HepG2 (cell line): Measurements from ENCODE around the gene PLIN5. TPM values are rescaled to one million over a fixed set of nuclear protein-coding genes. Genes with fewer than 3 reads are reported as not detected.

Experiments used
- CTCF ChIP-seq: sonication (generic); formaldehyde crosslinking; IDR thresholded peaks from 2 replicates; pipeline ENCODE4 v1.5.0; 2020; ENCODE audit warnings: mild to moderate bottlenecking, missing genetic modification reagents, moderate library complexity
- HOXA7 ChIP-seq: sonication (generic); formaldehyde crosslinking; IDR thresholded peaks from 2 replicates; pipeline ENCODE4 v1.8.1; 2022; ENCODE audit warnings: mild to moderate bottlenecking, missing genetic modification reagents, moderate library complexity
- NR0B2 ChIP-seq: sonication (generic); formaldehyde crosslinking; IDR thresholded peaks from 2 replicates; pipeline ENCODE4 v1.4.0; 2020; ENCODE audit warnings: mild to moderate bottlenecking, missing genetic modification reagents
- POGZ ChIP-seq: sonication (generic); formaldehyde crosslinking; IDR thresholded peaks from 2 replicates; pipeline ENCODE4 v1.4.0; 2020; ENCODE audit warnings: mild to moderate bottlenecking, missing genetic modification reagents
- POLR2G ChIP-seq: fragments of 200-400 bp; formaldehyde crosslinking; IDR thresholded peaks from 2 replicates; pipeline ENCODE4 v1.6.1; 2018; ENCODE audit warnings: mild to moderate bottlenecking, low read depth, low read length, moderate library complexity
- REPIN1 ChIP-seq: sonication (generic); formaldehyde crosslinking; IDR thresholded peaks from 2 replicates; pipeline ENCODE4 v1.8.0; 2022; ENCODE audit warnings: missing genetic modification reagents, low read depth, mild to moderate bottlenecking, borderline replicate concordance
- SNAI1 ChIP-seq: sonication (generic); formaldehyde crosslinking; IDR thresholded peaks from 2 replicates; pipeline ENCODE4 v1.5.0; 2020; ENCODE audit warnings: mild to moderate bottlenecking, missing genetic modification reagents, borderline replicate concordance
- STAG1 ChIP-seq: sonication (generic); formaldehyde crosslinking; IDR thresholded peaks from 2 replicates; pipeline ENCODE4 v1.4.0; 2020; ENCODE audit warnings: missing genetic modification reagents
- TFE3 ChIP-seq: IDR thresholded peaks from 2 replicates; pipeline ENCODE4 v1.6.1; 2016
- XRCC5 ChIP-seq: fragments of 200-400 bp; formaldehyde crosslinking; optimal IDR thresholded peaks from 2 replicates; pipeline ENCODE3; 2017; ENCODE audit warnings: mild to moderate bottlenecking, low read length
- ZC3H4 ChIP-seq: sonication (generic); formaldehyde crosslinking; IDR thresholded peaks from 2 replicates; pipeline ENCODE4 v1.4.0; 2020; ENCODE audit warnings: missing genetic modification reagents, borderline replicate concordance
- ZNF124 ChIP-seq: sonication (generic); formaldehyde crosslinking; IDR thresholded peaks from 2 replicates; pipeline ENCODE4 v1.4.0; 2020; ENCODE audit warnings: missing genetic modification reagents
- ZNF263 ChIP-seq: sonication (generic); formaldehyde crosslinking; IDR thresholded peaks from 2 replicates; pipeline ENCODE4 v1.4.0; 2020; ENCODE audit warnings: missing genetic modification reagents
- ZNF496 ChIP-seq: sonication (generic); formaldehyde crosslinking; IDR thresholded peaks from 2 replicates; pipeline ENCODE4 v1.8.1; 2023; ENCODE audit warnings: mild to moderate bottlenecking, moderate library complexity, missing genetic modification reagents; ENCODE audit not compliant: insufficient replicate concordance
- ZNF574 ChIP-seq: sonication (generic); formaldehyde crosslinking; IDR thresholded peaks from 2 replicates; pipeline ENCODE4 v1.4.0; 2020; ENCODE audit warnings: missing genetic modification reagents
- ZNF670 ChIP-seq: sonication (generic); formaldehyde crosslinking; IDR thresholded peaks from 2 replicates; pipeline ENCODE4 v1.8.0; 2022; ENCODE audit warnings: mild to moderate bottlenecking, missing genetic modification reagents, borderline replicate concordance
- polyA plus RNA-seq, 8 experiments: library from polyadenylated mRNA; depleted of rRNA in 3 of 8; stranded (reverse) in 7 of 8; unstranded in 1 of 8; fragments of >200 nt; fragmentation: Illumina TruSeq in 4 of 8; extraction: Trizol in 4 of 8; gene quantifications; 2 replicates each; pipeline versions ENCODE4 v1.2.1 to v1.2.3, GENCODE V29; 2011 to 2016; ENCODE audit warnings: low read depth in 4 of 8, missing spikeins in 1 of 8, mixed read lengths in 1 of 8; ENCODE audit not compliant: insufficient read depth in 1 of 8
- total RNA-seq, 5 experiments: library from RNA; depleted of rRNA; stranded (reverse); fragments of >200 nt; fragmentation: Illumina TruSeq; extraction: Trizol; gene quantifications; 2 replicates each; pipeline ENCODE4 v1.2.3, GENCODE V29; 2016; ENCODE audit warnings: low read depth in 1 of 5

The PLIN5 gene
- total and polyA plus RNA-seq, 2 of the 13 experiments (the other 11 are each of a cell fraction or from before 2014, with no cell fraction given): 1.8 to 4.8 TPM

- TF ChIP-seq CTCF (CRISPR knock-in tag) (peak; percentile 73), ZC3H4 (CRISPR knock-in tag) (no peak), POLR2G (no peak), HOXA7 (no peak), ZNF574 (CRISPR knock-in tag) (peak; percentile 95), XRCC5 (peak; percentile 50), ZNF124 (CRISPR knock-in tag) (no peak), NR0B2 (CRISPR knock-in tag) (no peak), REPIN1 (no peak), POGZ (CRISPR knock-in tag) (no peak), ZNF496 (CRISPR knock-in tag) (no peak), ZNF670 (CRISPR knock-in tag) (no peak), SNAI1 (CRISPR knock-in tag) (no peak), TFE3 (CRISPR knock-in tag) (no peak), ZNF263 (peak; percentile 74), STAG1 (CRISPR knock-in tag) (peak; percentile 40)
These were observed 10.0 kb downstream of the PLIN5 start (continued) for GRCh38 chr19:4524808-4525562.
